GM12865 (cell line): ENCODE measurements around the gene ATXN2L.

Experiments used
- DNase-seq: peaks from one replicate; pipeline ENCODE4 v3.0.0; 2010; ENCODE audit warnings: low read depth
- H3K4me3 ChIP-seq: 2 replicates; pipeline ENCODE4 v1.5.1; 2011; ENCODE audit warnings: mild to moderate bottlenecking, low read depth, low read length, control low read depth
- TF ChIP-seq, protein P1 (sequence below): IDR thresholded peaks from 2 replicates; pipeline ENCODE4 v1.5.1; 2011; ENCODE audit warnings: low read length, control low read depth, low read depth, inconsistent platforms; ENCODE audit not compliant: insufficient read depth; ENCODE audit errors: missing control alignments

Gene ATXN2L

DNA sequence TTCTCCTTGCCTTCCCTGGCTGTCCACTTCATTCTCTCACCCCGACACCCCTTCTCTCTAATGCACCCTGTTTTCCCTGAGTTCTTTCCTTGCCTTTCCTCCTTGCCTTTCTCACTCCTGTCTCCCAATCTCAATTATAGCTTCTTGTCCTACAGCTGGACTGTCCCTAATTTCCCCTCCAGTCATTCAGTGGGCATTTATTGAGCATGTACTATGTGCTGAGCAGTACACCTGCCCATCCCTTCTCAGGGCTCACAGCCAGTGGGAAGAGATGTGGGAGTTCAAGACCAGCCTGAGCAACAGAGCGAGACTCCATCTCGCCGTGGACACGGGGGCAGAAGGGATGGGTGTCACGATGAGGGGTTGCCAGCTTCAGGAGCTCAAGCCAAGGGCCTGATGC is 61.2 kb downstream of the ATXN2L start:
- DNase-seq: no peak
- no peak overlapping the region for H3K4me3 ChIP-seq
- TF ChIP-seq, protein P1, sequence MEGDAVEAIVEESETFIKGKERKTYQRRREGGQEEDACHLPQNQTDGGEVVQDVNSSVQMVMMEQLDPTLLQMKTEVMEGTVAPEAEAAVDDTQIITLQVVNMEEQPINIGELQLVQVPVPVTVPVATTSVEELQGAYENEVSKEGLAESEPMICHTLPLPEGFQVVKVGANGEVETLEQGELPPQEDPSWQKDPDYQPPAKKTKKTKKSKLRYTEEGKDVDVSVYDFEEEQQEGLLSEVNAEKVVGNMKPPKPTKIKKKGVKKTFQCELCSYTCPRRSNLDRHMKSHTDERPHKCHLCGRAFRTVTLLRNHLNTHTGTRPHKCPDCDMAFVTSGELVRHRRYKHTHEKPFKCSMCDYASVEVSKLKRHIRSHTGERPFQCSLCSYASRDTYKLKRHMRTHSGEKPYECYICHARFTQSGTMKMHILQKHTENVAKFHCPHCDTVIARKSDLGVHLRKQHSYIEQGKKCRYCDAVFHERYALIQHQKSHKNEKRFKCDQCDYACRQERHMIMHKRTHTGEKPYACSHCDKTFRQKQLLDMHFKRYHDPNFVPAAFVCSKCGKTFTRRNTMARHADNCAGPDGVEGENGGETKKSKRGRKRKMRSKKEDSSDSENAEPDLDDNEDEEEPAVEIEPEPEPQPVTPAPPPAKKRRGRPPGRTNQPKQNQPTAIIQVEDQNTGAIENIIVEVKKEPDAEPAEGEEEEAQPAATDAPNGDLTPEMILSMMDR: no peak
